ENCODE data around the gene ADAM11.

The ADAM11 gene

GRCh38 chr17:44775136-44775837 lies 16.5 kb downstream of the ADAM11 start:
- Histone ChIP-seq H3K27me3 (ENCODE audit: control insufficient read depth in 2 of 2, insufficient read depth in 2 of 2, low read length in 2 of 2) (peaks cover 0 to 9% of the 10 kb centered on the region in 2 donors), H3K9me3 (ENCODE audit: control insufficient read depth in 2 of 2, low read length in 2 of 2) (no peaks in the 10 kb centered on the region), H3K36me3 (ENCODE audit: control insufficient read depth in 2 of 2, insufficient read depth in 2 of 2, low read length in 2 of 2) (no peaks in the 10 kb centered on the region), H3K27ac (ENCODE audit: low read depth in 2 of 2, low read length in 2 of 2) (peak overlapping the region in 1 of 2 donors; percentile 43), H3K9ac (ENCODE audit: low read depth in 1 of 2, low read length in 2 of 2) (peak overlapping the region; percentile 13 to 56), H3K4me1 (ENCODE audit: control insufficient read depth in 2 of 2, insufficient read depth in 2 of 2, low read length in 2 of 2) (peaks cover 17 to 19% of the 10 kb centered on the region in 2 donors), H3K4me3 (ENCODE audit: low read length in 2 of 2) (peak overlapping the region; percentile 70 to 75)

DNA sequence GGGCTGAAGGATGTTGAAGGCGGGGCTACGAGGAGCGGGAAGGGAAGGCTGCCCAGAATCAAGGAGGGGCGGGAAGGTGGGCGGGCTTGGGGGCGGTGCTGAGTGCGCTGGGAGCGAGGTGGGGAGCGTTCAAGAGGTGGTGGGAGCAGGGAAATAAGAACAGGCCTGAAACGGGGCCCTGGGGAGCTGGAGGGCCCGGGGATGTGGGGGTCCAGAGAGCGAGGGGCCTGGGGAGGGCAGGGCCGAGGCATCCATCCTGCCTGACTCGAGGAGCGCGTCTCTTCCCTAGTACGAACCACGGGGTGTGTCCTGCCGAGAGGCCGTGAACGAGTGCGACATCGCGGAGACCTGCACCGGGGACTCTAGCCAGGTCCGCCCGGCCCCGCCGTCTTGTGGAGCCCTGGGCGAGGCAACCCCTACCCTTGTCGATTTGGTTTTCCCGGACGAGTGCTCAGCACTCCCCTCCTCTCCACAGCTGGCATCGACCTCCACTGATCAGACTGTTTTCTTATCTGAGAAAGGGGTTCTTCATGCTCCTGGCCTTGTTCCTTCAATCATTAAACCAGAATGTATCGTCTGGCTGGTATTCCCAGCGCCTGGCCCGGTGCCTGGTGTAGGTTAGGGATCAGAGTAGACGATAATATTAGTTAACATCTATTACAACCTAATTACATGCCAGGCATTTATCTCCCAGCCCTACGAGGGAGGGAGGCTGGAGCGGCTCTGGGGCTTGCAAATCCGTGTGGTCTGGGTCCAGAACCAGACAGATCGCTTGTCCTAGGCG lies 17.2 kb downstream of the ADAM11 start:
- Histone ChIP-seq H3K9me3 (ENCODE audit: control insufficient read depth in 2 of 2, low read length in 2 of 2) (no peaks in the 10 kb centered on the region), H3K27me3 (ENCODE audit: control insufficient read depth in 2 of 2, insufficient read depth in 2 of 2, low read length in 2 of 2) (peaks cover 0 to 9% of the 10 kb centered on the region in 2 donors), H3K27ac (ENCODE audit: low read depth in 2 of 2, low read length in 2 of 2) (peak overlapping the region in 1 of 2 donors; percentile 32), H3K4me3 (ENCODE audit: low read length in 2 of 2) (peak overlapping the region; percentile 70 to 75), H3K4me1 (ENCODE audit: control insufficient read depth in 2 of 2, insufficient read depth in 2 of 2, low read length in 2 of 2) (peaks cover 17 to 19% of the 10 kb centered on the region in 2 donors), H3K36me3 (ENCODE audit: control insufficient read depth in 2 of 2, insufficient read depth in 2 of 2, low read length in 2 of 2) (no peaks in the 10 kb centered on the region), H3K9ac (ENCODE audit: low read depth in 1 of 2, low read length in 2 of 2) (peak overlapping the region; percentile 47 to 51)

DNA sequence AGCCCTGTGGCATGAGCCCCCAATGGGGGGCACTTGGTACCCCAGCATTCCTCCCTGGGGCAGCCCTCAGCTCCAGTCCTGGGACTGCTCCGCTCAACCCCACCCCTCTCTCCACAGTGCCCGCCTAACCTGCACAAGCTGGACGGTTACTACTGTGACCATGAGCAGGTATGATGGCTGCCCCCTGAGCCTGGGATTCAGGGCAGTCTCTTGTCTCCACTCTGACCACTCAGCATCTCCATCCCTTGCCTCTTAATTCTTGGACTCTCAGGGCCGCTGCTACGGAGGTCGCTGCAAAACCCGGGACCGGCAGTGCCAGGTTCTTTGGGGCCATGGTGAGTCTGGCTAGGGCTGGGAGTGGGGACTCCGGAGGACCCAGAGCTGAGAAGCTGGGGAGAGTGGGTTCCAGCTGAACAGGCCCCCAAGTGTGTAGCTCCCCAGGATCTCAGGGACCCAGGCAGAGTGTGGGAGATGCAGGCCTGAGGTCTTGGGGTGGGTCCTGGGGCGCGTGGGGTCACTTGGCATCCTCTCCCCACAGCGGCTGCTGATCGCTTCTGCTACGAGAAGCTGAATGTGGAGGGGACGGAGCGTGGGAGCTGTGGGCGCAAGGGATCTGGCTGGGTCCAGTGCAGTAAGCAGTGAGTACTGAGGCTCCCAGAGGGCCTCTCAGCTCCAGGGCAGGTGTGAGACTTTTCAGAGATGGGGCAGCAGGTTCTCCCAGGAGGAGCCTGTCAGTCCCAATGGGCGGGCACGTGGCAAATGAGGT lies 18.0 kb downstream of the ADAM11 start:
- Histone ChIP-seq H3K27me3 (ENCODE audit: control insufficient read depth in 2 of 2, insufficient read depth in 2 of 2, low read length in 2 of 2) (peaks cover 0 to 9% of the 10 kb centered on the region in 2 donors), H3K4me1 (ENCODE audit: control insufficient read depth in 2 of 2, insufficient read depth in 2 of 2, low read length in 2 of 2) (peaks cover 17 to 19% of the 10 kb centered on the region in 2 donors), H3K9ac (ENCODE audit: low read depth in 1 of 2, low read length in 2 of 2) (no peak overlapping the region), H3K36me3 (ENCODE audit: control insufficient read depth in 2 of 2, insufficient read depth in 2 of 2, low read length in 2 of 2) (no peaks in the 10 kb centered on the region), H3K4me3 (ENCODE audit: low read length in 2 of 2) (peak overlapping the region in 1 of 2 donors; percentile 75), H3K27ac (ENCODE audit: low read depth in 2 of 2, low read length in 2 of 2) (no peak overlapping the region), H3K9me3 (ENCODE audit: control insufficient read depth in 2 of 2, low read length in 2 of 2) (no peaks in the 10 kb centered on the region)

DNA sequence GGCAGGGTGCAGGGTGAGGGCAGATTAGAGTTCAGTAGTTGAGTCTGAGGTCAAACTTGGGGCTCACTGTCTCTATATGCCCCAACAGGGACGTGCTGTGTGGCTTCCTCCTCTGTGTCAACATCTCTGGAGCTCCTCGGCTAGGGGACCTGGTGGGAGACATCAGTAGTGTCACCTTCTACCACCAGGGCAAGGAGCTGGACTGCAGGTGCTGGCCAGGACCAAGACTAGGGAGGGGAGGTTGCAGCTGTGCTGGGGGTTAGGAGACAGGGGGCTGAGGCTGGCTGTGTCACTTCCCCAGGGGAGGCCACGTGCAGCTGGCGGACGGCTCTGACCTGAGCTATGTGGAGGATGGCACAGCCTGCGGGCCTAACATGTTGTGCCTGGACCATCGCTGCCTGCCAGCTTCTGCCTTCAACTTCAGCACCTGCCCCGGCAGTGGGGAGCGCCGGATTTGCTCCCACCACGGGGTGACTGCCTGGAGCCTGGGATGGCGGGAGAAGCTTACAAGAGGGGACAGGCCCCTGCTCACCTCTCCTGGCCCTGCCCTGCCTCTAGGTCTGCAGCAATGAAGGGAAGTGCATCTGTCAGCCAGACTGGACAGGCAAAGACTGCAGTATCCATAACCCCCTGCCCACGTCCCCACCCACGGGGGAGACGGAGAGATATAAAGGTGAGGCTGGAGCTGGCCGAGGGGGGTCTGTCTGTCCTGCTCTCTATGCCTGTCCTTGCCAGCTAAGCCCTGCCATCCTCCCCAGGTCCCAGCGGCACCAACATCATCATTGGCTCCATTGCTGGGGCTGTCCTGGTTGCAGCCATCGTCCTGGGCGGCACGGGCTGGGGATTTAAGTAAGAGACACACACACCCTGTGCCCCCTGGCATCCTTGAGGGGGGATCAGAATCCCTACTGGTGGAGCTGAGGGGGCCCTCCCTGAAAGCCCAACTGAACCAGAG lies 18.9 kb downstream of the ADAM11 start:
- H3K4me3 ChIP-seq (ENCODE audit: low read length in 2 of 2) = no peak overlapping the region

DNA sequence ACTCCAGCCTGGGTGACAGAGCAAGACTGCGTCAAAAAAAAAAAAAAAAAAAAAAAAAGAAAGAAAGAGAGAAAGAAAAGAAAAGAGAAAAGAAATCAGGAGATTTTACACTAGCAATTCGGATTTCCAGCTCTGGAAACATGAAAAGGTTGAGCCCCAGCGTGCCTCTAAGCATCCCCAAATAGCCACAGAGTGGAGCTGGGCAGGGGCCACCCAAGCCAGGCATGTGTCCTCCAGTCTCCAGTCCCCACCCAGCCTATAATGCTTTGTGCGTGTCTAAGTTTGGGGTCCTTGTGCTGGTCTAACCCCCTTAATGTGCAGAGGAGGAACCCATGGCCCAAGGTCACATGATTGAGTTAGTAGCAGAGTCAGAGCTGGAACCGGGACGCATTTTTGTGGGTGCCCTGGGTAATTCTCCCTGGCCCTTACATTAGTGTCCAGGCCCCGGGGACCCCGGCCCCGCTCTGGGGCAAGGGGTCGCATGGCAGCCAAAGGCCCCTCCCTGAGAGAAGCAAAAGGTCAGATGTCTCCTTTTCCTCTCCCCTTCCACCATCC lies 19.9 kb downstream of the ADAM11 start:
- peaks cover 0 to 9% of the 10 kb centered on the region in 2 donors for H3K27me3 ChIP-seq (ENCODE audit: control insufficient read depth in 2 of 2, insufficient read depth in 2 of 2, low read length in 2 of 2)
- H3K4me1 ChIP-seq (ENCODE audit: control insufficient read depth in 2 of 2, insufficient read depth in 2 of 2, low read length in 2 of 2) = peaks cover 17 to 19% of the 10 kb centered on the region in 2 donors
- H3K36me3 ChIP-seq (ENCODE audit: control insufficient read depth in 2 of 2, insufficient read depth in 2 of 2, low read length in 2 of 2) = no peaks in the 10 kb centered on the region
- no peaks in the 10 kb centered on the region for H3K9me3 ChIP-seq (ENCODE audit: control insufficient read depth in 2 of 2, low read length in 2 of 2)
- H3K27ac ChIP-seq (ENCODE audit: low read depth in 2 of 2, low read length in 2 of 2) = peak overlapping the region in 1 of 2 donors; percentile 23
- no peak overlapping the region for H3K9ac ChIP-seq (ENCODE audit: low read depth in 1 of 2, low read length in 2 of 2)
- peak overlapping the region in 1 of 2 donors; percentile 50 for H3K4me3 ChIP-seq (ENCODE audit: low read length in 2 of 2)

More for the DNA sequence above, 18.9 kb downstream of the ADAM11 start:
- Histone ChIP-seq H3K9ac (ENCODE audit: low read depth in 1 of 2, low read length in 2 of 2) (no peak overlapping the region), H3K27ac (ENCODE audit: low read depth in 2 of 2, low read length in 2 of 2) (no peak overlapping the region), H3K4me1 (ENCODE audit: control insufficient read depth in 2 of 2, insufficient read depth in 2 of 2, low read length in 2 of 2) (peaks cover 17 to 19% of the 10 kb centered on the region in 2 donors), H3K27me3 (ENCODE audit: control insufficient read depth in 2 of 2, insufficient read depth in 2 of 2, low read length in 2 of 2) (peaks cover 0 to 9% of the 10 kb centered on the region in 2 donors), H3K36me3 (ENCODE audit: control insufficient read depth in 2 of 2, insufficient read depth in 2 of 2, low read length in 2 of 2) (no peaks in the 10 kb centered on the region), H3K9me3 (ENCODE audit: control insufficient read depth in 2 of 2, low read length in 2 of 2) (no peaks in the 10 kb centered on the region)

- H3K27ac ChIP-seq (ENCODE audit: low read depth in 2 of 2, low read length in 2 of 2) = peak overlapping the region in 1 of 2 donors; percentile 23
- H3K36me3 ChIP-seq (ENCODE audit: control insufficient read depth in 2 of 2, insufficient read depth in 2 of 2, low read length in 2 of 2) = no peaks in the 10 kb centered on the region
- no peaks in the 10 kb centered on the region for H3K9me3 ChIP-seq (ENCODE audit: control insufficient read depth in 2 of 2, low read length in 2 of 2)
- H3K4me1 ChIP-seq (ENCODE audit: control insufficient read depth in 2 of 2, insufficient read depth in 2 of 2, low read length in 2 of 2) = peaks cover 17 to 19% of the 10 kb centered on the region in 2 donors
- H3K9ac ChIP-seq (ENCODE audit: low read depth in 1 of 2, low read length in 2 of 2) = peak overlapping the region in 1 of 2 donors; percentile 63
- H3K27me3 ChIP-seq (ENCODE audit: control insufficient read depth in 2 of 2, insufficient read depth in 2 of 2, low read length in 2 of 2) = peaks cover 0 to 9% of the 10 kb centered on the region in 2 donors
- peak overlapping the region; percentile 50 for H3K4me3 ChIP-seq (ENCODE audit: low read length in 2 of 2)
Observed at GRCh38 chr17:44779211-44780025, 20.6 kb downstream of the ADAM11 start.

- H3K9ac ChIP-seq (ENCODE audit: low read depth in 1 of 2, low read length in 2 of 2) = no peak overlapping the region
- H3K36me3 ChIP-seq (ENCODE audit: control insufficient read depth in 2 of 2, insufficient read depth in 2 of 2, low read length in 2 of 2) = no peaks in the 10 kb centered on the region
- H3K27me3 ChIP-seq (ENCODE audit: control insufficient read depth in 2 of 2, insufficient read depth in 2 of 2, low read length in 2 of 2) = peaks cover 0 to 9% of the 10 kb centered on the region in 2 donors
- H3K4me1 ChIP-seq (ENCODE audit: control insufficient read depth in 2 of 2, insufficient read depth in 2 of 2, low read length in 2 of 2) = peaks cover 12 to 13% of the 10 kb centered on the region in 2 donors
- no peaks in the 10 kb centered on the region for H3K9me3 ChIP-seq (ENCODE audit: control insufficient read depth in 2 of 2, low read length in 2 of 2)
- H3K27ac ChIP-seq (ENCODE audit: low read depth in 2 of 2, low read length in 2 of 2) = no peak overlapping the region
- no peak overlapping the region for H3K4me3 ChIP-seq (ENCODE audit: low read length in 2 of 2)
Observed at GRCh38 chr17:44780161-44780560, 21.4 kb downstream of the ADAM11 start.

- no peak overlapping the region for H3K9ac ChIP-seq (ENCODE audit: low read depth in 1 of 2, low read length in 2 of 2)
- no peaks in the 10 kb centered on the region for H3K36me3 ChIP-seq (ENCODE audit: control insufficient read depth in 2 of 2, insufficient read depth in 2 of 2, low read length in 2 of 2)
- H3K27me3 ChIP-seq (ENCODE audit: control insufficient read depth in 2 of 2, insufficient read depth in 2 of 2, low read length in 2 of 2) = peaks cover 0 to 9% of the 10 kb centered on the region in 2 donors
- no peak overlapping the region for H3K27ac ChIP-seq (ENCODE audit: low read depth in 2 of 2, low read length in 2 of 2)
- H3K4me3 ChIP-seq (ENCODE audit: low read length in 2 of 2) = no peak overlapping the region
- peaks cover 8 to 9% of the 10 kb centered on the region in 2 donors for H3K4me1 ChIP-seq (ENCODE audit: control insufficient read depth in 2 of 2, insufficient read depth in 2 of 2, low read length in 2 of 2)
- H3K9me3 ChIP-seq (ENCODE audit: control insufficient read depth in 2 of 2, low read length in 2 of 2) = no peaks in the 10 kb centered on the region
Observed at GRCh38 chr17:44780845-44781480, 22.2 kb downstream of the ADAM11 start.
